ENCODE data around the gene TMEM39A.
A peak's percentile ranks its signal among the peaks of the same experiment; 100 is the strongest.

Gene TMEM39A
- total RNA-seq = 36.5 to 60.5 reads per million in 2 donors

GRCh38 chr3:119463171-119464169 is at the start of gene TMEM39A:
TMEM39A (minus strand) TSS chr3:119463615; CDS start chr3:119462074, 1,541 bp downstream.
- DNase-seq = peak; percentile 97 to 99 (median 98)

- DNase-seq = no peak
Measured at GRCh38 chr3:119510690-119511089, 47.3 kb upstream of the TMEM39A start.

- peak in 1 of 5 experiments; percentile 75 for DNase-seq
Measured at GRCh38 chr3:119508172-119508845, 44.9 kb upstream of the TMEM39A start.

- no peak for DNase-seq
Measured at GRCh38 chr3:119507404-119507803, 44.0 kb upstream of the TMEM39A start.

GRCh38 chr3:119506631-119507030 is 43.2 kb upstream of the TMEM39A start:
- no peak for DNase-seq

GRCh38 chr3:119500901-119501300 is 37.5 kb upstream of the TMEM39A start:
- DNase-seq = no peak

- no peak for DNase-seq
Measured at GRCh38 chr3:119500265-119500664, 36.9 kb upstream of the TMEM39A start.

GRCh38 chr3:119498186-119499011 is 35.0 kb upstream of the TMEM39A start, which contains the start of gene TIMMDC1:
TIMMDC1 (plus strand) TSS chr3:119498547; CDS start chr3:119498734, 187 bp downstream.
- peak; percentile 91 to 99 (median 96) for DNase-seq

- DNase-seq = peak in 2 of 5 experiments; percentile 4 to 11
Measured at GRCh38 chr3:119497820-119498185, 34.4 kb upstream of the TMEM39A start.

- DNase-seq = no peak
Measured at GRCh38 chr3:119494597-119494996, 31.2 kb upstream of the TMEM39A start.

GRCh38 chr3:119492810-119493209 is 29.4 kb upstream of the TMEM39A start:
- DNase-seq = no peak

- DNase-seq = no peak
Measured at GRCh38 chr3:119492128-119492527, 28.7 kb upstream of the TMEM39A start.

- no peak for DNase-seq
Measured at GRCh38 chr3:119490153-119490552, 26.7 kb upstream of the TMEM39A start.

- no peak for DNase-seq
Measured at GRCh38 chr3:119485563-119485962, 22.1 kb upstream of the TMEM39A start.

GRCh38 chr3:119483101-119483500 is 19.7 kb upstream of the TMEM39A start:
- DNase-seq = no peak

GRCh38 chr3:119481079-119481478 is 17.7 kb upstream of the TMEM39A start:
- DNase-seq = no peak

- DNase-seq = no peak
Measured at GRCh38 chr3:119470866-119471265, 7.5 kb upstream of the TMEM39A start.

GRCh38 chr3:119469418-119470189 is 6.2 kb upstream of the TMEM39A start:
- DNase-seq = peak in 1 of 5 experiments; percentile 42

- peak in 1 of 5 experiments; percentile 6 for DNase-seq
Measured at GRCh38 chr3:119468041-119468440, 4.6 kb upstream of the TMEM39A start.

GRCh38 chr3:119457246-119457645 is 6.2 kb downstream of the TMEM39A start:
- DNase-seq = no peak

- DNase-seq = no peak
Measured at GRCh38 chr3:119456469-119456868, 6.9 kb downstream of the TMEM39A start.

GRCh38 chr3:119453822-119454221 is 9.6 kb downstream of the TMEM39A start:
- DNase-seq = no peak
